ENCODE data around the gene CHRND.
"Not testable (repeated sequence)": the region's sequence is repeated elsewhere in the genome, so short reads cannot be mapped to it uniquely, and the experiment has no call there.

Gene CHRND

DNA sequence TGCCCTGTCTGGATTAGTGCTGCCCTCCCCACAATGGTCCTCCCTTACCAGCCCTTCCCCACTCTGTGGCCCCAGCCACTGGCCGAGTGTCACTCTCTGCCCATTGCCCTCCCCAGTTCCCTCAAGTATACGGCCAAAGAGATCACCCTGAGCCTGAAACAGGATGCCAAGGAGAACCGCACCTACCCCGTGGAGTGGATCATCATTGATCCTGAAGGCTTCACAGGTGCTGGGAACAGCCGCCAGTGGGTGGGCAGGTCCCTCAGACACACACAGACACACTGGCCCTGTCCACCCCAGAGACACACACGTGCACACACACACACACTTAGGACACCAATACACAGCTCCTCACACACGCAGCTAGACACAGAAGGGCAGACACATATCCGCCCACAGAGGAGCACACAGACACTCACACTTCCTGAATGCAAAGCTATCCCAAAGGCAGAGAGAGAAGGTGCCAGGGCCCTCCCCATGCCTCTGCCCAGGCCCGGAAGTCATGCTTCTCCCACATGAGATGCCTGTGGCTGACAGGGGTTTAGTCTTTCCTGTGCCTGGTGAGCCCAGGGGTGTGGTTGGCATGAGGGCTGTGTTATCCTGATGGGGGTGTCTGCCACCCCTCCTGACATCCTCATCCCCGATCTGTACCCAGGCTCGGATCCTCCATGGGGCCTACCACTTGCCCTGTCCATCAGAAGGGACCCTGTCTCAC, 2.9 kb downstream of the CHRND start:
- no peak for DNase-seq

DNA sequence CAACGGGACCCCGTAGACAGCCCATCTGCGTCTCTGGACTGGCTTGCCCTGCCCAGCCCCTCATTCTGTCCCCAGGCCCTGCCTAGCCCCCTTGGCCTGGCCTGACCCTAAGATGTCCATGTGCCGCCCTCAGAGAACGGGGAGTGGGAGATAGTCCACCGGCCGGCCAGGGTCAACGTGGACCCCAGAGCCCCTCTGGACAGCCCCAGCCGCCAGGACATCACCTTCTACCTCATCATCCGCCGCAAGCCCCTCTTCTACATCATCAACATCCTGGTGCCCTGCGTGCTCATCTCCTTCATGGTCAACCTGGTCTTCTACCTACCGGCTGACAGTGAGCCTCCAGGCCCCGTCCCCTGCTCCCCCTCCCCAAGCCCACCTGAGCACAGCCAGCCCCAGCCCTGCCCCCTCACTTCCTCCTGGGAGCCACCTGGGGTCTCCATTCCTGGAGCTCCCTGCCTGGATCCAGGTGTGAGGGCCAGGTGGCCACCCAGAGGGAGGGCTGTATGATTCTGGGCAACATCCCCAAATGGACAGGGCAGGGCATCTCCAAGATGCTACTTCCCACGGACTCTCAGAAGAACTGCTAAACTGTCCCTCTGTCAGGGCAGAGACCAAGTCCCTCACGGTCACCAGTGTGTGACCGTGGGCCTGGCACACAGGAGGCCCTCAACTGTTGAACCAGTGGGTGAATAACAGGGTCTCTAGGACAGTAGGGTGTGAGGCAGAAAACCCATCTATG, 4.0 kb downstream of the CHRND start:
- no peak for DNase-seq

DNA sequence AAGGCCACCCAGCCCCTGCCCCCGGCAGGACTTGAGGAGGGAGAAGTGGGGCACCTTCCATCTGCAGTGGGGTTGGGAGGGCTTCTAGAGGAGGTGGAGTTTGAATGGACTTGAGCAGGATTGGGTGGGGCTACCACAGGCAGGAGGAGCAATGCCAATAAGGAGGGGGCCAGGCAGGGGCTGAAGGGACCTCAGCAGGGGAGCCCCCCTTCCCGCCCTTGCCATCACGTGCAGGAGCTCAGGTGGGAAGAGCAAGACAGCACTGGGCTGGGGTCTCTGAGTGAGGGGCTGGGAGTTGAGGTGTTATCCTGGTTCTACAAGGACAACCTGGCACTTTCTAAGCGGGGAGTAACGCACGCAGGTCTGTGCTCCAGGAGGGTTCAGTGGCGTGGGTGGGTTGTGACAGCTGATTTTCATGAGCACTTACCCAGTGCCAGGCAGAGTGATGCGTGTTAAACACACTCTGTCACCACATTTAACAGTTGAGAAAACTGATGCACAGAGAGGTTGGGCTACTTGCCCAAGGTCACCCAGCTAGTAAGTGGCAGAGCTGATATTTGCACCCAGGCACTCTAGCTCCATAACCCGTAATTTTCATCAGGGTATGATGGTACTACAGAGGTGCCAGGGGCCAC, 4.8 kb downstream of the CHRND start:
- no peak for DNase-seq

GRCh38 chr2:232532419-232532818, 6.5 kb downstream of the CHRND start:
- DNase-seq, result no peak

DNA sequence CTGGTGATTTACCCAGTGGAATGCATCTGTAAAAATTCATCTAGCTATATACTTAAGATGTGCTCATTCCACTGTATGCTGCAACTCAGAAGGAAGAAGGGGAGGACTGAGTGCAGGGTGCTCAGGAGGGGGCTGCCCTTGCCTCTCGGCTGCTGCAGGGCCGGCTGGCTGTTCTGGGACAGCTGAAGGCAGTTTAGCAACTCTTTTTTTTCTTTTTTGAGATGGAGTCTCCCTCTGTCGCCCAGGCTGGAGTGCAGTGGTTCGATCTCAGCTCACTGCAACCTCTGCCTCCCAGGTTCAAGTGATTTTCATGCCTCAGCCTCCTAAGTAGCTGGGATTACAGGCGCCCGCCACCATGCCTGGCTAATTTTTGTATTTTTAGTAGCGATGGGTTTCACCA, 6.9 kb downstream of the CHRND start:
- not testable (repeated sequence) for DNase-seq

GRCh38 chr2:232533944-232534710, 8.2 kb downstream of the CHRND start:
- DNase-seq, result no peak

GRCh38 chr2:232534940-232535651, 9.1 kb downstream of the CHRND start:
- DNase-seq, result no peak

- no peak for DNase-seq
Measured at GRCh38 chr2:232535761-232536530, 10.0 kb downstream of the CHRND start.

GRCh38 chr2:232537079-232537478, 11.1 kb downstream of the CHRND start:
- no peak for DNase-seq

- DNase-seq, result no peak
Measured at GRCh38 chr2:232537499-232537898, 11.5 kb downstream of the CHRND start.

- no peak for DNase-seq
Measured at GRCh38 chr2:232538671-232539070, 12.7 kb downstream of the CHRND start.

DNA sequence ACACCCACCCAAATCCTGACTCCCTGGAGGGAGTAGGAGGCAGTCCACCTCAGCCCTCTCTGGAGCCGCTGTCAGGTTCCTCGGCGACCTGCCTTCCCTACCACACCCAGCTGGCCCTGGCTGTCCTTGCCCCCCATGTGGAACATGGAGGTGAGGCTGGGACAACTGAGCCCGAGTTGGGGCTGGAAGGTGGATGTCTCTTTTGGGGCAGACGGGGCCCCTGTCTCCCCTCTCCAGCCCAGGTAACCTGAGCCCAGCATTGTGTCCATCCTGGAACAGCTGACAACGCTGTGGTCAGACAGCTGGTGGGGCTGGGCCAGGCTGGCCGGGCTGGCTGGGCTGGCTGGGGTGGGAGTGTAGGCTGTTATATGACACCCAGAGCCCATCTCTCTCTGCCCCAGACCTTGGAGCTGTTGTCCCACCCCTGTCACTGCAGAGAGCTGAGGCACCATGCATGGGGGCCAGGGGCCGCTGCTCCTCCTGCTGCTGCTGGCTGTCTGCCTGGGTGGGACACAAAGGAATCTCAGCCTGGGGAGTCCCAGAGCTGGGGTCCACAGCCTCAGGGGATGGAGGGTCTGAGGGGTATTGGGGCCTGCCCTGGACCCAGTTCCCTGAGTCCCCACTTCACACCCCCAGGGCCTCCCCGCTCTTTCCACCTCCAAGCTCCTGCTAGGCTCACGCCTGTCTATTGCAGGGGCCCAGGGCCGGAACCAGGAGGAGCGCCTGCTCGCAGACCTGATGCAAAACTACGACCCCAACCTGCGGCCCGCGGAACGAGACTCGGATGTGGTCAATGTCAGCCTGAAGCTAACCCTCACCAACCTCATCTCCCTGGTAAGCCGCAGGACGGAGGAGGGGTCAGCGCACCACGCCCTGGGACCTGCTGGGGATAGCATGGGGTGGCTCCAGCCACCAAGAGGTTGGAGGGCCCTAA, 13.6 kb downstream of the CHRND start, which contains the start of gene CHRNG:
TSS of gene CHRNG (plus strand) at position 395 of the 934 bp plus-strand sequence. CDS start at position 451, 56 bp downstream.
- DNase-seq, result no peak

DNA sequence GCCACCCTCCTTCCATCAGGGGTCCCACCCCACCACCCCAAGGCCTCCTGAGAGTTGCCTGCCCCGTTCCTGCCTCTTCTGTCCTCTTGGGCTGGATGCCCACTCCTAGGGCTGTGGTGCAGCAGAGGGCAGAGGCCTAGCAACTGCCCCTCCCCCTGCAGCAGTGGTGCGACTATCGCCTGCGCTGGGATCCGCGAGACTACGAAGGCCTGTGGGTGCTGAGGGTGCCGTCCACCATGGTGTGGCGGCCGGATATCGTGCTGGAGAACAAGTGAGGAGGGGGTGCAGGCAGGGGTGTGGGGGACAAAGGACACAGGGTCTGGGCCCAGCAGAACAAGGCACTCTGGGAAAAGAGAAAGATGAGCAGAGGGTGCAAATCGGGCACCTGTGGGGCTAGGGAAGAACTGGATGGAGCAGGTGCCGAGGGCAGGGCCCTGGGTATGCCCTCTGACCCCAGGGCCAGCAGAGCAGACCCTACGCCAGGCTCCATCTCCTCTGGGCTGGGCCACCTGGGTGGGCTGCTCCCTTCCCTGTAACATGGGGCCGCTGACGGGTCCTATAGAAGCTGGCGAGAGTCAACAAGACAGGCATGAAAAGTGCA, 14.6 kb downstream of the CHRND start:
- no peak for DNase-seq

GRCh38 chr2:232541195-232541960, 15.4 kb downstream of the CHRND start:
- DNase-seq, result no peak

GRCh38 chr2:232541961-232542714, 16.2 kb downstream of the CHRND start:
- no peak for DNase-seq

GRCh38 chr2:232542715-232543467, 16.9 kb downstream of the CHRND start:
- DNase-seq, result no peak

DNA sequence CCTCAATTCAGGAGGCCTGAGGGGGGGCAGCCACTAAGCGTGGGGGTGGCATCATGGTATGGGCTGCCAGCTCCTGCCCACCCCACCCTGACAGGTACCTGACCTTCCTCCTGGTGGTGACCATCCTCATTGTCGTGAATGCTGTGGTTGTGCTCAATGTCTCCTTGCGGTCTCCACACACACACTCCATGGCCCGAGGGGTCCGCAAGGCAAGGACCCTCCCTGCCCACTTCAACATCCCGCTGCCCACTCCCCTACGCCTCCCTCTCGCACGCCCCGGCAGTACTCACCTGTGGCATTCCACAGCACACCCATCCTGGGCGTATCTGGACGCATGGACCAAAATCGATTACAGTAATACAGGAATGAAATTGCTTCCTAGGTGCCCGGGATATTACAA, 17.5 kb downstream of the CHRND start:
- no peak for DNase-seq

All from activated CD4-positive, alpha-beta T cell treated with anti-CD3 and anti-CD28 coated beads, Interleukin-2, amount 50 U/mL, for 16 hours (primary cell).